ENCODE data around the gene SPAG7. TPM values are rescaled to one million over a fixed set of nuclear protein-coding genes. Genes with fewer than 3 reads are reported as not detected.

The SPAG7 gene
- total RNA-seq, 1 experiment from 2014 or later = 49.9 TPM

DNA sequence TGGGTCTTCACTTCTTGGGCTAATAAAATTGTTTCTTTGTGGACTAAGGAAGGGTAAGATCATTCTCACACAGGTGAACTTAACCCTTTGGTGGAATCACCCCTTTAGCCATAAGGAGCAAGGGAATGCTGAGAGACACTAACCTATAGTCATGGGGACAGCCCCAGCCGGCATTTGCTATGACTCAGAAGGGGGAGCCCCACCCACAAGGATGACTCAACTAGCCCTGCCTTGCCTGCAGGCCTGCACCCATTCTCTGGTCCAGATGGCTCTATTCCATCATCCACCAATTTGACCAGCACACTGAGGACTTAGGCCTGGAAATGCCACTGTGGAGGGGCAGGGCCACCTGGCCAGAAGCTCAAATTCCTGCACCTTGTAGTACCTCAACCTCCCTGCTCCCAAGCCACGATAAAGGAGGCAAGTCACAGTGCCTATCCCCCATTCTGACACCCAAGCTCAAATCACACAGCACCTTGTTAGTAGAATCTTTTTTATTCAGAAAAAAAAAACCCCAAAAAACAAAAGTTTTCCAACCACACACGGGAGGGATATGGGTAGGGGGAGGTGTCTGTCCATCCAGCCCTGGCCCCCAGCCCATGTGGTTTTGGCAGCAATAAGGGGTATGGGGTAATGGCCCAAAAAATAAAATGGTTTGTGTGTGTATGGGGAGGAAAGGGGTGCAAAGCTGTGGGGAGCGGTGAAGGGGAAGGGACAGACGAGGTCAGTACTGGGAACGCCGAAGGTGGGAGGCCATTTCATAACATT is 22.3 kb downstream of the SPAG7 start (continued):
- TF ChIP-seq, protein P1, sequence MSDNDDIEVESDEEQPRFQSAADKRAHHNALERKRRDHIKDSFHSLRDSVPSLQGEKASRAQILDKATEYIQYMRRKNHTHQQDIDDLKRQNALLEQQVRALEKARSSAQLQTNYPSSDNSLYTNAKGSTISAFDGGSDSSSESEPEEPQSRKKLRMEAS (IDR thresholded peaks at IDR 0.05) = peak; percentile 47; the same call in 1 of the 2 replicates
- TF ChIP-seq TCF7L2 (IDR thresholded peaks at IDR 0.05; ENCODE audit: borderline replicate concordance, extremely low read depth, insufficient read depth, insufficient read length) (peak; percentile 8), POLR2A (IDR thresholded peaks at IDR 0.05; ENCODE audit: borderline replicate concordance, extremely low read depth, insufficient read depth, insufficient read length) (peak; percentile 49), RAD21 (IDR thresholded peaks at IDR 0.05; ENCODE audit: low read depth) (no peak), ZFX (IDR thresholded peaks at IDR 0.05) (no peak)

DNA sequence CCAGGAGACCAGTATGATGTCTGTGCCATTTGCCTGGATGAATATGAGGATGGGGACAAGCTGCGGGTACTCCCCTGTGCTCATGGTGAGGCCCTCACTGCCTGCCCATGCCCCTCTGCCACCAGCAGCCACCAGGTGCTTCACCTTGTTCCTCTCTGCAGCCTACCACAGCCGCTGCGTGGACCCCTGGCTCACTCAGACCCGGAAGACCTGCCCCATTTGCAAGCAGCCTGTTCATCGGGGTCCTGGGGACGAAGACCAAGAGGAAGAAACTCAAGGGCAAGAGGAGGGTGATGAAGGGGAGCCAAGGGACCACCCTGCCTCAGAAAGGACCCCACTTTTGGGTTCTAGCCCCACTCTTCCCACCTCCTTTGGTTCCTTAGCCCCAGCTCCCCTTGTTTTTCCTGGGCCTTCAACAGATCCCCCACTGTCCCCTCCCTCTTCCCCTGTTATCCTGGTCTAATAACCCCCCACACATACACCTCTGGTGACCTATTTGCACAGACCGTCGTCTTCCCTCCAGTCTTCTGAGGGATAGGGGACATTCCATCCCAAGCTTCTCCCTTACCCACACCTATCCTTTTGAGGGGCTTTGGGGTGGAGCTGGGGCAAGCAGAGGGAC is 23.0 kb downstream of the SPAG7 start:
- no peak overlapping the region for H2AFZ ChIP-seq (ENCODE audit: low read depth, low read length, poor library complexity, severe bottlenecking)
- H4K20me1 ChIP-seq (ENCODE audit: insufficient read depth) = peaks cover 12% of the 10 kb centered on the region; the same call in 1 of the 2 replicates
- DNase-seq (ENCODE audit: low read depth, low spot score) (no peak), ATAC-seq (no peak)
- peaks cover 9 to 25% of the 10 kb centered on the region in 2 experiments; a peak in 2 of 4 replicates for H3K36me3 ChIP-seq (ENCODE audit: control insufficient read depth in 1 of 2, insufficient read depth in 2 of 2, low read length in 2 of 2)
- peak; percentile 21 for TF ChIP-seq SIN3A (IDR thresholded peaks at IDR 0.05; ENCODE audit: low read depth)
- TF ChIP-seq, protein P2, sequence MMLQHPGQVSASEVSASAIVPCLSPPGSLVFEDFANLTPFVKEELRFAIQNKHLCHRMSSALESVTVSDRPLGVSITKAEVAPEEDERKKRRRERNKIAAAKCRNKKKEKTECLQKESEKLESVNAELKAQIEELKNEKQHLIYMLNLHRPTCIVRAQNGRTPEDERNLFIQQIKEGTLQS (IDR thresholded peaks at IDR 0.05) = no peak
- H3K79me2 ChIP-seq (ENCODE audit: insufficient read depth, low read length) = peaks cover 82% of the 10 kb centered on the region
- RAD21 ChIA-PET (ENCODE audit: low non-redundant PET in 1 of 2, low total read pairs in 2 of 2, uncharacterized antibody in 2 of 2, unreplicated experiment in 2 of 2) = no interaction called here
- H3K27ac ChIP-seq (ENCODE audit: low read depth, low read length) = peak overlapping the region; percentile 65
- POLR2A ChIA-PET = interaction anchor here (0.5 to 4.7 kb wide), 3 partner anchors 20 to 261 kb away, joined by 3 to 45 read pairs (median 3); partner anchors contain the start of gene SPAG7
- peak overlapping the region; percentile 97 for H3K9ac ChIP-seq (ENCODE audit: low read length)
- CTCF ChIA-PET = no interaction called here
- H3K27me3 ChIP-seq (ENCODE audit: insufficient read depth, low read length) = no peaks in the 10 kb centered on the region
- peak overlapping the region; percentile 96 to 97; a peak in 3 of 4 replicates for H3K4me3 ChIP-seq (replicated peaks in 1 of 2; ENCODE audit: low read depth in 1 of 2, low read length in 2 of 2)
- H3K9me2 ChIP-seq (ENCODE audit: insufficient read depth) = no peaks in the 10 kb centered on the region
- no peaks in the 10 kb centered on the region for H3K9me3 ChIP-seq (ENCODE audit: control insufficient read depth in 1 of 2, insufficient read depth in 1 of 2, low read depth in 1 of 2, low read length in 2 of 2)
- BruUV-seq (replicated peaks) = no TSS peak
- H3K4me1 ChIP-seq (ENCODE audit: control insufficient read depth in 1 of 2, insufficient read depth in 2 of 2, low read length in 2 of 2) = peaks cover 28 to 57% of the 10 kb centered on the region in 2 experiments
- peak overlapping the region; percentile 100 for H3K4me2 ChIP-seq (ENCODE audit: low read length)
- intact Hi-C loops (cut with micrococcal nuclease) = loop anchor here (1.0 to 5.0 kb wide), 2 partner anchors 43 to 118 kb away; partner anchors contain the start of gene CAMTA2

Data from HCT116 (cell line).